ENCODE measurements around the gene ZNF408. TPM values are rescaled to one million over a fixed set of nuclear protein-coding genes. Genes with fewer than 3 reads are reported as not detected.
A peak's percentile ranks its signal among the peaks of the same experiment; 100 is the strongest.

Gene ZNF408
- total and polyA plus RNA-seq, 10 donors: 4.7 to 17.4 (median 10.1) TPM

- peak overlapping the region in 1 of 8 donors; percentile 20 for H3K4me3 ChIP-seq
- peaks cover 0 to 84% (median 68%) of the 10 kb centered on the region in 6 donors for H3K36me3 ChIP-seq
- TF ChIP-seq POLR2AphosphoS5 (IDR thresholded peaks at IDR 0.05) (no peak), POLR2A (IDR thresholded peaks at IDR 0.05) (no peak), CTCF (IDR thresholded peaks at IDR 0.05 in 8 of 11, conservative IDR thresholded peaks at IDR 0.05 in 3 of 11) (no peak)
- no peaks in the 10 kb centered on the region for H3K27me3 ChIP-seq (replicated peaks in 1 of 7)
- peak overlapping the region in 7 of 8 donors; percentile 66 to 90 (median 76) for H3K27ac ChIP-seq
- no peaks in the 10 kb centered on the region for H3K9me3 ChIP-seq
- intact Hi-C loops (cut with DNase I; ENCODE audit: low total_unique reads): no loop called here
- H3K4me1 ChIP-seq: peaks cover 40 to 97% (median 70%) of the 10 kb centered on the region in 6 donors
- 82 to 91% (median 88%) methylated on average over 10 of the region's 10 CpGs for WGBS, 5 donors
- no peak for DNase-seq
Observed at GRCh38 chr11:46671958-46672315, 28.9 kb upstream of the ZNF408 start.

- DNase-seq: no peak
- TF ChIP-seq POLR2AphosphoS5 (IDR thresholded peaks at IDR 0.05) (peak in 2 of 3 donors; percentile 25 to 33), CTCF (IDR thresholded peaks at IDR 0.05 in 8 of 11, conservative IDR thresholded peaks at IDR 0.05 in 3 of 11) (no peak)
- Histone ChIP-seq H3K4me3 (no peak overlapping the region), H3K27ac (peak overlapping the region in 7 of 8 donors; percentile 53 to 90 (median 76)), H3K36me3 (peaks cover 0 to 84% (median 69%) of the 10 kb centered on the region in 6 donors), H3K9me3 (no peaks in the 10 kb centered on the region), H3K27me3 (replicated peaks in 1 of 7) (no peaks in the 10 kb centered on the region), H3K4me1 (peaks cover 44 to 98% (median 75%) of the 10 kb centered on the region in 6 donors)
- intact Hi-C loops (cut with DNase I; ENCODE audit: low total_unique reads): no loop called here
- WGBS, 5 donors: 0 to 80% (median 63%) methylated on average over 1 to 7 of the region's 7 CpGs
Observed at GRCh38 chr11:46672381-46672839, 28.4 kb upstream of the ZNF408 start.

- Histone ChIP-seq H3K36me3 (peaks cover 4 to 84% (median 66%) of the 10 kb centered on the region in 6 donors), H3K27me3 (replicated peaks in 1 of 7) (no peaks in the 10 kb centered on the region), H3K4me3 (no peak overlapping the region), H3K27ac (peak overlapping the region; percentile 5 to 90 (median 77)), H3K4me1 (peaks cover 44 to 100% (median 81%) of the 10 kb centered on the region in 6 donors), H3K9me3 (no peaks in the 10 kb centered on the region)
- TF ChIP-seq POLR2AphosphoS5 (IDR thresholded peaks at IDR 0.05) (peak in 1 of 3 donors; percentile 23), POLR2A (IDR thresholded peaks at IDR 0.05) (no peak)
- 85 to 93% (median 91%) methylated on average over 6 of the region's 6 CpGs for WGBS, 5 donors
- intact Hi-C loops (cut with DNase I; ENCODE audit: low total_unique reads): no loop called here
- peak; percentile 52 for DNase-seq
Observed at GRCh38 chr11:46673713-46674462, 26.9 kb upstream of the ZNF408 start.

GRCh38 chr11:46674463-46675287 lies 26.2 kb upstream of the ZNF408 start:
- peaks cover 8 to 84% (median 66%) of the 10 kb centered on the region in 6 donors for H3K36me3 ChIP-seq
- H3K27ac ChIP-seq: peak overlapping the region; percentile 5 to 90 (median 77)
- WGBS, 5 donors: 39 to 46% (median 42%) methylated on average over 12 of the region's 12 CpGs
- H3K4me1 ChIP-seq: peaks cover 44 to 95% (median 77%) of the 10 kb centered on the region in 6 donors
- peak overlapping the region in 1 of 8 donors; percentile 35 for H3K4me3 ChIP-seq
- DNase-seq: peak; percentile 78
- intact Hi-C loops (cut with DNase I; ENCODE audit: low total_unique reads): no loop called here
- no peaks in the 10 kb centered on the region for H3K9me3 ChIP-seq
- no peaks in the 10 kb centered on the region for H3K27me3 ChIP-seq (replicated peaks in 1 of 7)
- TF ChIP-seq POLR2AphosphoS5 (IDR thresholded peaks at IDR 0.05) (peak; percentile 40 to 70 (median 40)), POLR2A (IDR thresholded peaks at IDR 0.05) (no peak)

Data from spleen (tissue), 11 donors.